ENCODE results near the gene EVC2. TPM values are rescaled to one million over a fixed set of nuclear protein-coding genes. Genes with fewer than 3 reads are reported as not detected.

EVC2 gene
- total RNA-seq, 1 experiment from 2014 or later, result not detected

DNA sequence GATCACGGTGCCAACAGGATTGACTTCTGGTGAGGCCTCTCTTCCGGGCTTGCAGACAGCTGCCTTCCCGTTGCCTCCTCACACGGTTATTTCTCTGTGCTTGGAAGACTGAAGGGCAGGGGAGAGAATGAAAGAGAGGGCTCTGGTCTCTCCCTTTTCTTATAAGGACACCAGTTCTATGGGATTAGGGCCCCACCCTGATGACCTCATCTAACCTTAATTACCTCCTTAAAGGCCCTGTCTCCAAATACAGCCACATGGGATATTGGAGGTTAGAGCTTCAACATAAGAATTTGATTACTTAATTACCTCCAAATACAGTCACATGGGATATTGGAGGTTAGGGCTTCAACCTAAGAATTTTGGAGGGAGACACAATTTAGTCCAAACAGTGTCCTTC lies 49.2 kb upstream of the EVC2 start:
- ChIA-PET POLR2A (no interaction called here), CTCF (no interaction called here)
- no peak overlapping the region for H3K4me3 ChIP-seq (ENCODE audit: low read depth in 2 of 2, low read length in 2 of 2)
- BruUV-seq (replicated peaks), result no TSS peak
- DNase-seq (ENCODE audit: low read depth, low spot score), result no peak
- no peak overlapping the region for H3K27ac ChIP-seq (ENCODE audit: low read length)
- TF ChIP-seq TCF7L2 (IDR thresholded peaks at IDR 0.05; ENCODE audit: low read depth, low read length) (no peak), SIN3A (IDR thresholded peaks at IDR 0.05; ENCODE audit: borderline replicate concordance, insufficient read depth, low read depth, low read length) (no peak), POLR2AphosphoS5 (IDR thresholded peaks at IDR 0.05; ENCODE audit: low read depth, low read length) (no peak)
- TF ChIP-seq, protein P1, sequence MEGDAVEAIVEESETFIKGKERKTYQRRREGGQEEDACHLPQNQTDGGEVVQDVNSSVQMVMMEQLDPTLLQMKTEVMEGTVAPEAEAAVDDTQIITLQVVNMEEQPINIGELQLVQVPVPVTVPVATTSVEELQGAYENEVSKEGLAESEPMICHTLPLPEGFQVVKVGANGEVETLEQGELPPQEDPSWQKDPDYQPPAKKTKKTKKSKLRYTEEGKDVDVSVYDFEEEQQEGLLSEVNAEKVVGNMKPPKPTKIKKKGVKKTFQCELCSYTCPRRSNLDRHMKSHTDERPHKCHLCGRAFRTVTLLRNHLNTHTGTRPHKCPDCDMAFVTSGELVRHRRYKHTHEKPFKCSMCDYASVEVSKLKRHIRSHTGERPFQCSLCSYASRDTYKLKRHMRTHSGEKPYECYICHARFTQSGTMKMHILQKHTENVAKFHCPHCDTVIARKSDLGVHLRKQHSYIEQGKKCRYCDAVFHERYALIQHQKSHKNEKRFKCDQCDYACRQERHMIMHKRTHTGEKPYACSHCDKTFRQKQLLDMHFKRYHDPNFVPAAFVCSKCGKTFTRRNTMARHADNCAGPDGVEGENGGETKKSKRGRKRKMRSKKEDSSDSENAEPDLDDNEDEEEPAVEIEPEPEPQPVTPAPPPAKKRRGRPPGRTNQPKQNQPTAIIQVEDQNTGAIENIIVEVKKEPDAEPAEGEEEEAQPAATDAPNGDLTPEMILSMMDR (IDR thresholded peaks at IDR 0.05), result no peak
- TF ChIP-seq, protein P2, sequence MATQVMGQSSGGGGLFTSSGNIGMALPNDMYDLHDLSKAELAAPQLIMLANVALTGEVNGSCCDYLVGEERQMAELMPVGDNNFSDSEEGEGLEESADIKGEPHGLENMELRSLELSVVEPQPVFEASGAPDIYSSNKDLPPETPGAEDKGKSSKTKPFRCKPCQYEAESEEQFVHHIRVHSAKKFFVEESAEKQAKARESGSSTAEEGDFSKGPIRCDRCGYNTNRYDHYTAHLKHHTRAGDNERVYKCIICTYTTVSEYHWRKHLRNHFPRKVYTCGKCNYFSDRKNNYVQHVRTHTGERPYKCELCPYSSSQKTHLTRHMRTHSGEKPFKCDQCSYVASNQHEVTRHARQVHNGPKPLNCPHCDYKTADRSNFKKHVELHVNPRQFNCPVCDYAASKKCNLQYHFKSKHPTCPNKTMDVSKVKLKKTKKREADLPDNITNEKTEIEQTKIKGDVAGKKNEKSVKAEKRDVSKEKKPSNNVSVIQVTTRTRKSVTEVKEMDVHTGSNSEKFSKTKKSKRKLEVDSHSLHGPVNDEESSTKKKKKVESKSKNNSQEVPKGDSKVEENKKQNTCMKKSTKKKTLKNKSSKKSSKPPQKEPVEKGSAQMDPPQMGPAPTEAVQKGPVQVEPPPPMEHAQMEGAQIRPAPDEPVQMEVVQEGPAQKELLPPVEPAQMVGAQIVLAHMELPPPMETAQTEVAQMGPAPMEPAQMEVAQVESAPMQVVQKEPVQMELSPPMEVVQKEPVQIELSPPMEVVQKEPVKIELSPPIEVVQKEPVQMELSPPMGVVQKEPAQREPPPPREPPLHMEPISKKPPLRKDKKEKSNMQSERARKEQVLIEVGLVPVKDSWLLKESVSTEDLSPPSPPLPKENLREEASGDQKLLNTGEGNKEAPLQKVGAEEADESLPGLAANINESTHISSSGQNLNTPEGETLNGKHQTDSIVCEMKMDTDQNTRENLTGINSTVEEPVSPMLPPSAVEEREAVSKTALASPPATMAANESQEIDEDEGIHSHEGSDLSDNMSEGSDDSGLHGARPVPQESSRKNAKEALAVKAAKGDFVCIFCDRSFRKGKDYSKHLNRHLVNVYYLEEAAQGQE (IDR thresholded peaks at IDR 0.05; ENCODE audit: insufficient read depth in 1 of 2, low read depth in 2 of 2, low read length in 1 of 2), result no peak
- H3K36me3 ChIP-seq (ENCODE audit: control insufficient read depth, insufficient read depth, low read length), result no peaks in the 10 kb centered on the region
- ATAC-seq, result no peak
- in situ Hi-C loops (cut with HindIII; ENCODE audit: low pct_unique_long_range_greater_than_20kb, low sequenced_read_pairs), result no loop called here
- H3K9me3 ChIP-seq (ENCODE audit: control insufficient read depth, insufficient read depth, low read depth, low read length), result no peaks in the 10 kb centered on the region
- H3K4me1 ChIP-seq (ENCODE audit: control insufficient read depth, insufficient read depth, low read length), result peaks cover 3% of the 10 kb centered on the region; the same call in 1 of the 2 replicates
- H3K27me3 ChIP-seq (ENCODE audit: control insufficient read depth, insufficient read depth, low read length), result no peaks in the 10 kb centered on the region
- intact Hi-C loops (cut with micrococcal nuclease; ENCODE audit: unreplicated experiment), result no loop called here

DNA sequence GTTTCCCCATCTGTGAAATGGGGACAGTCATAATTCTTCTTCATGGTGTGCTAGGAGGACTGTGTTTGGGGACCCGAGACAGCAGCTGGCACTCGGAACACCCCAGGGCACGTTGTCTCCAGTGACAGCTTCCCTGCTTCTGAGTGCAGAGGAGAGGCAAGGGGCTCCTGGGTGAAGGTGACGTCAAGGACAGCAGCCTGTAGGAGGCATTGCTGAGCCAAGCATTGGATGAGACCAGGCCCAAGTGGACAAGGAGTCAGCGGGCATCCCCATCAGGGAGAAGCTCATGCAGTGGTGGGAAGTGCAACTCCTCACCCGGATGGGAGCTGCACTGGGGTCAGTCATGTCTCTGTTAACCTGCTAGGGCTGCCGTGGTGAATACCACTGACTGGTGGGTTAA lies 48.7 kb upstream of the EVC2 start:
- no peaks in the 10 kb centered on the region for H3K9me3 ChIP-seq (ENCODE audit: control insufficient read depth, insufficient read depth, low read depth, low read length)
- in situ Hi-C loops (cut with HindIII; ENCODE audit: low pct_unique_long_range_greater_than_20kb, low sequenced_read_pairs), result no loop called here
- H3K27me3 ChIP-seq (ENCODE audit: control insufficient read depth, insufficient read depth, low read length), result no peaks in the 10 kb centered on the region
- no TSS peak for BruUV-seq (replicated peaks)
- peaks cover 3% of the 10 kb centered on the region; the same call in 1 of the 2 replicates for H3K4me1 ChIP-seq (ENCODE audit: control insufficient read depth, insufficient read depth, low read length)
- DNase-seq (ENCODE audit: low read depth, low spot score) (no peak), ATAC-seq (no peak)
- no peak overlapping the region for H3K27ac ChIP-seq (ENCODE audit: low read length)
- no peaks in the 10 kb centered on the region for H3K36me3 ChIP-seq (ENCODE audit: control insufficient read depth, insufficient read depth, low read length)
- POLR2A ChIA-PET, result no interaction called here
- H3K4me3 ChIP-seq (ENCODE audit: low read depth in 2 of 2, low read length in 2 of 2), result no peak overlapping the region
- CTCF ChIA-PET, result no interaction called here
- intact Hi-C loops (cut with micrococcal nuclease; ENCODE audit: unreplicated experiment), result no loop called here
- TF ChIP-seq, protein P2 (IDR thresholded peaks at IDR 0.05; ENCODE audit: insufficient read depth in 1 of 2, low read depth in 2 of 2, low read length in 1 of 2), result no peak
- TF ChIP-seq TCF7L2 (IDR thresholded peaks at IDR 0.05; ENCODE audit: low read depth, low read length), result no peak
